Mesenchymal stem cell (in vitro differentiated cells and primary cell): ENCODE results near the gene RYR1.

ENCODE experiments used
- DNase-seq: peaks from one replicate; pipeline ENCODE4 v3.0.0-alpha.2; 2013
- H2AFZ ChIP-seq: one replicate; pipeline ENCODE4 v1.6.1; 2013; ENCODE audit warnings: low read depth, mild to moderate bottlenecking, control low read depth, inconsistent platforms, low read length, moderate library complexity
- H2AK5ac ChIP-seq: 2 replicates; pipeline ENCODE4 v1.6.1; 2013; ENCODE audit warnings: low read length, moderate library complexity, mild to moderate bottlenecking, inconsistent platforms; ENCODE audit not compliant: severe bottlenecking
- H2BK120ac ChIP-seq: one replicate; pipeline ENCODE4 v1.6.1; 2013; ENCODE audit warnings: low read depth, mild to moderate bottlenecking, inconsistent platforms, low read length, moderate library complexity
- H2BK12ac ChIP-seq, 2 experiments: one replicate each; pipeline ENCODE4 v1.6.1; 2013; ENCODE audit warnings: inconsistent platforms in 2 of 2, low read length in 2 of 2, mild to moderate bottlenecking in 2 of 2, moderate library complexity in 2 of 2, control low read depth in 1 of 2
- H2BK15ac ChIP-seq: one replicate; pipeline ENCODE4 v1.6.1; 2013; ENCODE audit warnings: mild to moderate bottlenecking, low read depth, inconsistent platforms; ENCODE audit not compliant: poor library complexity, severe bottlenecking
- H2BK5ac ChIP-seq: 2 replicates; pipeline ENCODE4 v1.6.1; 2013; ENCODE audit warnings: low read depth, mild to moderate bottlenecking, low read length, control low read depth, inconsistent platforms; ENCODE audit not compliant: poor library complexity, severe bottlenecking
- H3K14ac ChIP-seq, 2 experiments: one replicate each; pipeline ENCODE4 v1.6.1; 2013; ENCODE audit warnings: inconsistent platforms in 2 of 2, low read length in 2 of 2, control low read depth in 1 of 2, mild to moderate bottlenecking in 1 of 2, moderate library complexity in 1 of 2
- H3K18ac ChIP-seq, 2 experiments: one replicate each; pipeline ENCODE4 v1.6.1; 2013; ENCODE audit warnings: inconsistent platforms in 2 of 2, low read length in 2 of 2, control low read depth in 1 of 2, low read depth in 1 of 2, mild to moderate bottlenecking in 1 of 2
- H3K23ac ChIP-seq, 2 experiments: one replicate each; pipeline ENCODE4 v1.6.1; 2013; ENCODE audit warnings: inconsistent platforms in 2 of 2, low read length in 2 of 2, mild to moderate bottlenecking in 2 of 2, moderate library complexity in 2 of 2, control low read depth in 1 of 2
- H3K27ac ChIP-seq: 2 replicates; pipeline ENCODE4 v1.5.1; 2013; ENCODE audit warnings: mild to moderate bottlenecking, moderate library complexity, low read length, control low read depth, inconsistent platforms; ENCODE audit not compliant: poor library complexity, severe bottlenecking
- H3K27me3 ChIP-seq, 2 experiments: 2 replicates each; pipeline versions ENCODE4 v1.6.1 to v1.7.0; 2013; ENCODE audit warnings: low read length in 2 of 2, mild to moderate bottlenecking in 2 of 2, moderate library complexity in 2 of 2, control low read depth in 1 of 2, inconsistent platforms in 1 of 2; ENCODE audit not compliant: control insufficient read depth in 1 of 2, insufficient read depth in 1 of 2
- H3K36me3 ChIP-seq, 2 experiments: 2 replicates each; pipeline versions ENCODE4 v1.6.1 to v1.7.0; 2013; ENCODE audit warnings: low read length in 2 of 2, control low read depth in 1 of 2, inconsistent platforms in 1 of 2, low read depth in 1 of 2, mild to moderate bottlenecking in 1 of 2; ENCODE audit not compliant: insufficient read depth in 2 of 2, control insufficient read depth in 1 of 2
- H3K4ac ChIP-seq, 2 experiments: one replicate each; pipeline ENCODE4 v1.6.1; 2013; ENCODE audit warnings: inconsistent platforms in 2 of 2, low read length in 2 of 2, mild to moderate bottlenecking in 2 of 2, moderate library complexity in 2 of 2, control low read depth in 1 of 2, low read depth in 1 of 2
- H3K4me1 ChIP-seq: 2 replicates; pipeline ENCODE4 v1.6.1; 2013; ENCODE audit warnings: low read depth, low read length, control low read depth; ENCODE audit not compliant: control insufficient read depth, insufficient read depth
- H3K4me2 ChIP-seq: 2 replicates; pipeline ENCODE4 v1.6.1; 2013; ENCODE audit warnings: low read length, mild to moderate bottlenecking, inconsistent platforms; ENCODE audit not compliant: poor library complexity, severe bottlenecking
- H3K4me3 ChIP-seq, 2 experiments: 2 replicates each; pipeline versions ENCODE4 v1.5.1 to v1.7.0; 2013; ENCODE audit warnings: low read length in 2 of 2, mild to moderate bottlenecking in 2 of 2, control low read depth in 1 of 2, low read depth in 1 of 2; ENCODE audit not compliant: insufficient read depth in 1 of 2
- H3K79me1 ChIP-seq: replicated peaks from 2 replicates; pipeline ENCODE4 v1.6.1; 2013; ENCODE audit warnings: mild to moderate bottlenecking, control low read depth, low read length, inconsistent platforms; ENCODE audit not compliant: poor library complexity, severe bottlenecking
- H3K9ac ChIP-seq: 2 replicates; pipeline ENCODE4 v1.7.0; 2013; ENCODE audit warnings: mild to moderate bottlenecking, low read length, moderate library complexity
- H3K9me3 ChIP-seq: 2 replicates; pipeline ENCODE4 v1.7.0; 2013; ENCODE audit warnings: mild to moderate bottlenecking, low read length; ENCODE audit not compliant: control insufficient read depth
- H4K8ac ChIP-seq: one replicate; pipeline ENCODE4 v1.6.1; 2013; ENCODE audit warnings: inconsistent platforms, mild to moderate bottlenecking, low read length, moderate library complexity
- H4K91ac ChIP-seq: one replicate; pipeline ENCODE4 v1.6.1; 2013; ENCODE audit warnings: mild to moderate bottlenecking, low read length, inconsistent platforms
- WGBS: methylation state at CpG from one replicate; pipeline ENCODE4 v1.1.7; 2013; ENCODE audit warnings: mixed read lengths; 5-methylcytosine and 5-hydroxymethylcytosine counted together

Gene RYR1

GRCh38 chr19:38457690-38458405 is 24.4 kb downstream of the RYR1 start:
- H2BK5ac ChIP-seq: no peak overlapping the region
- H2BK15ac ChIP-seq: no peak overlapping the region
- H2BK120ac ChIP-seq: no peak overlapping the region
- H2AK5ac ChIP-seq: no peak overlapping the region
- no peak overlapping the region for H2BK12ac ChIP-seq
- no peak overlapping the region for H4K8ac ChIP-seq
- H3K36me3 ChIP-seq: no peaks in the 10 kb centered on the region
- H3K9me3 ChIP-seq: no peaks in the 10 kb centered on the region
- no peak overlapping the region for H3K23ac ChIP-seq
- no peak overlapping the region for H3K14ac ChIP-seq
- H3K18ac ChIP-seq: no peak overlapping the region
- H3K79me1 ChIP-seq: no peaks in the 10 kb centered on the region
- H3K4me2 ChIP-seq: no peak overlapping the region
- no peak for DNase-seq
- H3K9ac ChIP-seq: no peak overlapping the region
- WGBS: 87% methylated on average over 15 of the region's 15 CpGs
- H3K27ac ChIP-seq: no peak overlapping the region
- no peak overlapping the region for H3K4ac ChIP-seq
- no peaks in the 10 kb centered on the region for H3K4me1 ChIP-seq
- no peak overlapping the region for H2AFZ ChIP-seq
- H4K91ac ChIP-seq: no peak overlapping the region
- H3K27me3 ChIP-seq: peaks cover 0 to 8% of the 10 kb centered on the region in 2 experiments
- H3K4me3 ChIP-seq: no peak overlapping the region

- Histone ChIP-seq H3K4me3 (no peak overlapping the region), H3K4ac (no peak overlapping the region), H3K9ac (no peak overlapping the region), H3K4me1 (no peaks in the 10 kb centered on the region), H3K18ac (no peak overlapping the region), H2BK15ac (no peak overlapping the region), H3K79me1 (no peaks in the 10 kb centered on the region), H3K36me3 (no peaks in the 10 kb centered on the region), H3K9me3 (no peaks in the 10 kb centered on the region), H4K91ac (peak overlapping the region; percentile 23), H2BK5ac (no peak overlapping the region), H4K8ac (no peak overlapping the region), H3K27me3 (peaks cover 0 to 8% of the 10 kb centered on the region in 2 experiments), H3K27ac (no peak overlapping the region), H3K14ac (no peak overlapping the region), H2AK5ac (no peak overlapping the region), H3K4me2 (no peak overlapping the region), H2BK12ac (no peak overlapping the region), H2BK120ac (no peak overlapping the region), H3K23ac (no peak overlapping the region), H2AFZ (no peak overlapping the region)
- DNase-seq: no peak
- WGBS: 77% methylated on average over 13 of the region's 13 CpGs
These were observed 25.5 kb downstream of the RYR1 start for GRCh38 chr19:38458991-38459390.

GRCh38 chr19:38463365-38463764 is 29.9 kb downstream of the RYR1 start:
- Histone ChIP-seq H4K8ac (no peak overlapping the region), H2BK15ac (no peak overlapping the region), H3K23ac (no peak overlapping the region), H3K18ac (no peak overlapping the region), H3K9ac (no peak overlapping the region), H3K27me3 (no peaks in the 10 kb centered on the region), H3K4me2 (no peak overlapping the region), H2AFZ (no peak overlapping the region), H2BK120ac (no peak overlapping the region), H3K4ac (no peak overlapping the region), H2AK5ac (no peak overlapping the region), H2BK5ac (no peak overlapping the region), H4K91ac (no peak overlapping the region), H2BK12ac (no peak overlapping the region), H3K36me3 (no peaks in the 10 kb centered on the region), H3K4me1 (no peaks in the 10 kb centered on the region), H3K79me1 (no peaks in the 10 kb centered on the region), H3K4me3 (no peak overlapping the region), H3K27ac (no peak overlapping the region), H3K9me3 (peaks cover 4% of the 10 kb centered on the region), H3K14ac (no peak overlapping the region)
- no peak for DNase-seq
- WGBS: 90% methylated on average over 18 of the region's 18 CpGs

- Histone ChIP-seq H2BK12ac (no peak overlapping the region), H2BK5ac (no peak overlapping the region), H3K23ac (no peak overlapping the region), H3K79me1 (no peaks in the 10 kb centered on the region), H4K91ac (no peak overlapping the region), H3K9me3 (peaks cover 7% of the 10 kb centered on the region), H3K4me2 (no peak overlapping the region), H2AFZ (no peak overlapping the region), H3K4ac (no peak overlapping the region), H2AK5ac (no peak overlapping the region), H2BK15ac (no peak overlapping the region), H3K27ac (no peak overlapping the region), H3K4me1 (no peaks in the 10 kb centered on the region), H4K8ac (no peak overlapping the region), H3K18ac (no peak overlapping the region), H3K36me3 (no peaks in the 10 kb centered on the region), H3K9ac (no peak overlapping the region), H3K14ac (no peak overlapping the region), H2BK120ac (no peak overlapping the region), H3K27me3 (no peaks in the 10 kb centered on the region), H3K4me3 (no peak overlapping the region)
- WGBS: 62% methylated on average over 12 of the region's 15 CpGs
- no peak for DNase-seq
These were observed 31.1 kb downstream of the RYR1 start for GRCh38 chr19:38464421-38465082.
